ENCODE data around the gene CDS1.
"Not testable (repeated sequence)": the region's sequence is repeated elsewhere in the genome, so short reads cannot be mapped to it uniquely, and the experiment has no call there.

The CDS1 gene

DNA sequence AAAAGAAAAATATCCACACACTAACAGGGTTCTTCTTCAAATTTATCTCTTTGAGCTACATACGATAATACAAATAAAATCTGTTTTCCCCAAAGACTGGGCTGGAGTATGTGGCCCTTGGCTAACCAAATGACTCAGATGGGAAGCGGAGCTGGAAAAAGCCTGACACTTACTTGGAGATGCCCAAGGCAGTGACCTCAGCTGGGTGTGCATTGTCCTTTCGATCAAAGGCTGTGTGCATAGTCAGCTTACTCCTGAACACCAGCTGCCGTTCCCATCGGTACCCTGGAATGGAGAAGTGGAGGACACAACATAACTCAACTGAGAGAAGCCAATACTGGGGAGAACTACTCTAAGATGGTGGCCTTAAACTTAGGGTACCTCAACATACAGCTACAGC is 95.1 kb downstream of the CDS1 start:
- no peak for DNase-seq

GRCh38 chr4:84678976-84679744 is 96.2 kb downstream of the CDS1 start:
- no peak for DNase-seq

DNA sequence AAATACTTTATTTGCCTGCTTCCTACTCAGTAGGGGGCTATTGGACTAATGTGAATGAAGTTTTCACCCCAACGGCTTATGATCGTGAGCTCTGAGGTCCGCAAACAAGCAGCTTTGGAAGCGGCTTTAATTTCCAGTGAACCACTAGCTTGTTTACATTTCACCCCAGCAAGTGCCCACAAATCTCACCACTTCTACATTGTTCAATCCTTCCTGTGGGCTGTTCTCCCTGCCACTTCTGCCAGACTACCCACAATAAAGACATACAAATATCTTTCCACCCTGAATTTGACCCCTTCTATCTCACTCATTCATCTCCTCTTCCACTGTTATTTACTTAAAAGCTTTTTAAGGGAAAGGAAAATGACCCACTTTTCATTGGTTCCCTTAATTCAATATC is 98.0 kb downstream of the CDS1 start:
- no peak for DNase-seq

DNA sequence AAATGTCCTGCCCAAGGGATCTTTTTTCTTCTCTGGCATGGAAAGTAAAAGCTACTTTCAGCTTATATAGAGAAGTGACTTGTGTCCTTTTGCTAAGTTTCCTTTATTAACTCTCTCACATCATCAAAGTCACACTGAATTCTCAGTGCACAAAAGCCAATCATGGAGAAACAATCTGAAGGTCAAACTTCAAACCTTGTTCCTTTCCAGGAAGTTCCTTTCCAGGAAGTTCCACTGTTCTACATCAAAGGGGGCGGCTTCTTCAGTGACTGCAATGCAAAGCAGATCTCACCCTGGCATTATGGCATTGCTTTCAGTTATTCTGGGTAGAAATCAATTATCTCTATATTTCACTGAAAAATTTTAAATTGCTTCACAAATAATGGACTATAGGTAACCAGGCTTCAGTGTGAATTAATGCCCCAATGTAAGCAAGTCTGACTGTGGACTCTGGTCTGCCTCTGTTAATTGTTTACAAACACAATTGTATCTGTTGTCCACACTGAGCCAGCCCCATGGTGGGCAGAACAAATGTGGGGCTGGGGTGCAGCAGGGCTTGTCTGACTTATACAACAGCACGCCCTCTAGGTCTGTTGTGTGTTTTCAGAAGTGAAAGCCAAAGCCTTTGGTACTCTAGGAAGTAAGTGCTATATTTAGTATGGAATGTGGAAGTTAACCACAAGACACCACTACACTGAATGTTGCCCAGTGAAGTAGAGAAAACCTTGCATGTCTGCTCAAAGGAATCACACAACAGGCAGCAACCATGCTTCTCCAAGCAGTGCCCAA is 98.8 kb downstream of the CDS1 start:
- no peak for DNase-seq

GRCh38 chr4:84682661-84683060 is 99.7 kb downstream of the CDS1 start:
- not testable (repeated sequence) for DNase-seq

GRCh38 chr4:84683064-84683850 is 100.3 kb downstream of the CDS1 start:
- DNase-seq: no peak

DNA sequence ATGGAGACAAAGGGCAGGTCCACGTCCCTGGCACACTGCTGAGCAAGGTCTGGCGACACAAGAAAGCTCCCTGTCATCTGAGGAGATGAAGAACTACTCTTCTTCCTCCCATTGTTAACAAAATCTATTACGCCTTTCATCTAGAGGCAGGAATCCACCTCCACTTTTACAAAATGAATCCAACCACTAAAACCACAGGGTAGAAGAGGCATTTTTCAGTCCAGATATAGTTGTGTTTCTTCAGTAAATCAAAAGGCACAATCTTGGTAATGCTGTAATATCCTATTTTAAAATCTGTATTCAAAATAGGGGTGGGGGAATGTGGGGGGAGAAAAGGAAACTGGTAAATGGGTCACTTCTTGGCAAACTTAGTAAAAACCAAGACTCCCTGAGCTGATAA is 101.4 kb downstream of the CDS1 start:
- no peak for DNase-seq

- no peak for DNase-seq
Measured at GRCh38 chr4:84685105-84685504, 102.2 kb downstream of the CDS1 start.

DNA sequence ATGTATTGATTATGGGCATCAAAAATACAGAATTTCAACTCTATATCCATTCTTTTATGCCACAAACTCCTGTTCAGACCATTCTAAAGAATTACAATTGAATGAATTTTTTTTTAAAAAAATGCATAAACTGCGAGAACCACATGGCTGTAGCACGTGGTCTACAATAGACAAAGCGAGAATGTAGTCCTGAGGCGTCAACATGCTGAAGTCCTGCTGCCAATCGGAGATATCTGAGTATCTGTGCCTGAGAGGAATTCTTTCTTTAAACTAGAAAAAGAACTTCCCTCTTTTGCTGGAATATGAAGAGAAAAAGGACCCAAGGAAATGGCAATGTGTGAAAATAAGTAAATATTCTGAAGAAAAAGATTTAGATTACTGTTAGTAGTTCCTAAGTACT is 105.7 kb downstream of the CDS1 start:
- no peak for DNase-seq

- DNase-seq: no peak
Measured at GRCh38 chr4:84689197-84689596, 106.3 kb downstream of the CDS1 start.

DNA sequence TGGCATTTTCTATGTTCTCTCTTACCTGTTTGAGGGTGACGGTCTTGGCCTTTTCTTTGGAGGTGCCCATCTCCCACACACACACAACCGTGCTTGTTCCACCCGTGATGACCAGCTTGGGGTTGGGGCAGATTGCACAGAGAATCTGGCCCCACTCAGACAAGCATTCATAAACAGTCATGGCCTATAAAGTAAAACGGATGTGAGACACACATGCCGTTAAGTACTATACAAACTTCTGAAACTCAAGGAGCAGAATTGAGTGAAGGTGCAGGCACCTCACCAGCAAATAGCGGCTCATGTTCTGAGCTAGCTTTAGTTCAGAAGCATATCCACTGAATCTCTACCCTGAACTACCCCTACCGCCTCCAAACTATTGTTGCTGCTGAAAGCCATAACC is 107.6 kb downstream of the CDS1 start:
- no peak for DNase-seq

- no peak for DNase-seq
Measured at GRCh38 chr4:84691170-84691691, 108.3 kb downstream of the CDS1 start.

DNA sequence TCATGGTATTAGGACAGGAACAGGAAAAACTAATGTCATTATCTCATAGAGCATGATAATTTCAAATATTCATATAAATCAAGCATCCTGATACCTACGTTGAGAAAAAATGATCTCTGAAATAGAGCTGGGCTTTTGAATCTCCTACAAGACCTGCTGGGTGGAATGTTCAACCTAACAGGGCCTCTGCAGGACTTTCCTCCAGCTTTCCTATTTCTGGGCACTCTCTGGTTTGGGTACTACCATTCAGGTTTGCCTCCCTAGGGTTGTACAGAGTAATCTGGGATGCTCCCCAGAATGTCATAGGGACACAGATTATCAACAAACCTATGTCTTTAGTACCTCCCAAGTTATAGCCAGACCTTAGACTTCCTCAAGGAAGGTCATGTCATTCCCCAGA is 108.9 kb downstream of the CDS1 start:
- no peak for DNase-seq

GRCh38 chr4:84697159-84697558 is 114.2 kb downstream of the CDS1 start:
- DNase-seq: no peak

GRCh38 chr4:84697615-84698201 is 114.8 kb downstream of the CDS1 start:
- no peak for DNase-seq

- DNase-seq: no peak
Measured at GRCh38 chr4:84699001-84699671, 116.2 kb downstream of the CDS1 start.

Measured in stimulated activated CD4-positive, alpha-beta T cell treated with anti-CD3 and anti-CD28 coated beads, Interleukin-2, amount 100 ng/mL, for 48 hours (primary cell).